Stimulated activated naive CD8-positive, alpha-beta T cell treated with anti-CD3 and anti-CD28 coated beads, Interleukin-15, amount 100 ng/mL, for 72 hours (primary cell): Measurements from ENCODE around the gene ADAMTS18.

ENCODE experiments used
- ATAC-seq: fragments of 150-1000 bp; cut with Tn5 transposase; 2 replicates; pipeline ENCODE4 v1.10.0; 2021; ENCODE audit warnings: mild to moderate bottlenecking, moderate library complexity
- DNase-seq, 2 donors: peaks; one replicate each; pipeline ENCODE4 v3.0.0; 2021 to 2022
- H3K27ac Mint-ChIP-seq, 2 donors: one replicate each; pipeline ENCODE4 v1.8.0; 2022; ENCODE audit warnings: mild to moderate bottlenecking in 2 of 2, mixed read lengths in 2 of 2, moderate library complexity in 2 of 2
- H3K27me3 Mint-ChIP-seq: one replicate; pipeline ENCODE4 v1.8.0; 2022; ENCODE audit warnings: mixed read lengths
- H3K4me1 Mint-ChIP-seq: one replicate; pipeline ENCODE4 v1.8.0; 2022; ENCODE audit warnings: mild to moderate bottlenecking, mixed read lengths
- H3K4me3 Mint-ChIP-seq, 2 donors: one replicate each; pipeline ENCODE4 v1.8.0; 2022; ENCODE audit warnings: mild to moderate bottlenecking in 2 of 2, mixed read lengths in 2 of 2, moderate library complexity in 1 of 2
- H3K9me3 Mint-ChIP-seq, 2 donors: one replicate each; pipeline ENCODE4 v1.8.0; 2022; ENCODE audit warnings: mixed read lengths in 2 of 2

ADAMTS18 gene

GRCh38 chr16:77330332-77331042, 104.3 kb downstream of the ADAMTS18 start:
- DNase-seq: peak in 1 of 2 donors; percentile 12
- peak overlapping the region in 1 of 2 donors; percentile 46 for H3K27ac Mint-ChIP-seq
- peak; percentile 81 for ATAC-seq
- peaks cover 10% of the 10 kb centered on the region for H3K27me3 Mint-ChIP-seq
- H3K4me3 Mint-ChIP-seq: peak overlapping the region in 1 of 2 donors; percentile 19
- H3K9me3 Mint-ChIP-seq: peaks cover 0 to 10% of the 10 kb centered on the region in 2 donors
- peaks cover 6% of the 10 kb centered on the region for H3K4me1 Mint-ChIP-seq

GRCh38 chr16:77328768-77329167, 106.1 kb downstream of the ADAMTS18 start:
- Mint-ChIP-seq H3K4me3 (no peak overlapping the region), H3K27ac (no peak overlapping the region), H3K4me1 (peaks cover 6% of the 10 kb centered on the region), H3K27me3 (peaks cover 15% of the 10 kb centered on the region), H3K9me3 (peaks cover 0 to 10% of the 10 kb centered on the region in 2 donors)
- DNase-seq (no peak), ATAC-seq (no peak)

- H3K27ac Mint-ChIP-seq: no peak overlapping the region
- peaks cover 17% of the 10 kb centered on the region for H3K27me3 Mint-ChIP-seq
- peaks cover 6% of the 10 kb centered on the region for H3K4me1 Mint-ChIP-seq
- peaks cover 0 to 10% of the 10 kb centered on the region in 2 donors for H3K9me3 Mint-ChIP-seq
- H3K4me3 Mint-ChIP-seq: no peak overlapping the region
- no peak for ATAC-seq
- no peak for DNase-seq
Observed at GRCh38 chr16:77328274-77328673, 106.6 kb downstream of the ADAMTS18 start.

- Mint-ChIP-seq H3K27ac (no peak overlapping the region), H3K27me3 (peaks cover 17% of the 10 kb centered on the region), H3K4me3 (no peak overlapping the region), H3K9me3 (peaks cover 0 to 10% of the 10 kb centered on the region in 2 donors), H3K4me1 (peaks cover 6% of the 10 kb centered on the region)
- ATAC-seq (peak; percentile 56), DNase-seq (no peak)
Observed at GRCh38 chr16:77327717-77328116, 107.1 kb downstream of the ADAMTS18 start.

GRCh38 chr16:77324729-77325128, 110.1 kb downstream of the ADAMTS18 start:
- peaks cover 14% of the 10 kb centered on the region for H3K27me3 Mint-ChIP-seq
- ATAC-seq (peak; percentile 54), DNase-seq (no peak)
- H3K9me3 Mint-ChIP-seq: peaks cover 0 to 10% of the 10 kb centered on the region in 2 donors
- H3K4me3 Mint-ChIP-seq: no peak overlapping the region
- H3K4me1 Mint-ChIP-seq: no peaks in the 10 kb centered on the region
- no peak overlapping the region for H3K27ac Mint-ChIP-seq

- peaks cover 0 to 10% of the 10 kb centered on the region in 2 donors for H3K9me3 Mint-ChIP-seq
- ATAC-seq (no peak), DNase-seq (no peak)
- H3K27ac Mint-ChIP-seq: no peak overlapping the region
- peaks cover 19% of the 10 kb centered on the region for H3K27me3 Mint-ChIP-seq
- no peak overlapping the region for H3K4me3 Mint-ChIP-seq
- no peaks in the 10 kb centered on the region for H3K4me1 Mint-ChIP-seq
Observed at GRCh38 chr16:77323695-77324094, 111.1 kb downstream of the ADAMTS18 start.

GRCh38 chr16:77322757-77323156, 112.1 kb downstream of the ADAMTS18 start:
- DNase-seq (no peak), ATAC-seq (no peak)
- no peak overlapping the region for H3K4me3 Mint-ChIP-seq
- H3K27ac Mint-ChIP-seq: no peak overlapping the region
- peaks cover 19% of the 10 kb centered on the region for H3K27me3 Mint-ChIP-seq
- H3K9me3 Mint-ChIP-seq: peaks cover 0 to 9% of the 10 kb centered on the region in 2 donors
- no peaks in the 10 kb centered on the region for H3K4me1 Mint-ChIP-seq

- H3K27ac Mint-ChIP-seq: no peak overlapping the region
- no peak for ATAC-seq
- peaks cover 18% of the 10 kb centered on the region for H3K27me3 Mint-ChIP-seq
- no peaks in the 10 kb centered on the region for H3K4me1 Mint-ChIP-seq
- H3K4me3 Mint-ChIP-seq: no peak overlapping the region
- no peaks in the 10 kb centered on the region for H3K9me3 Mint-ChIP-seq
- no peak for DNase-seq
Observed at GRCh38 chr16:77317059-77317458, 117.8 kb downstream of the ADAMTS18 start.

GRCh38 chr16:77310877-77311276, 124.0 kb downstream of the ADAMTS18 start:
- Mint-ChIP-seq H3K27me3 (peaks cover 7% of the 10 kb centered on the region), H3K9me3 (no peaks in the 10 kb centered on the region), H3K4me1 (peaks cover 13% of the 10 kb centered on the region), H3K27ac (no peak overlapping the region), H3K4me3 (no peak overlapping the region)
- DNase-seq (no peak), ATAC-seq (no peak)

- DNase-seq: peak in 1 of 2 donors; percentile 18
- peaks cover 13% of the 10 kb centered on the region for H3K4me1 Mint-ChIP-seq
- H3K4me3 Mint-ChIP-seq: peak overlapping the region in 1 of 2 donors; percentile 10
- H3K27me3 Mint-ChIP-seq: peaks cover 17% of the 10 kb centered on the region
- peak; percentile 95 for ATAC-seq
- H3K27ac Mint-ChIP-seq: peak overlapping the region in 1 of 2 donors; percentile 63
- no peaks in the 10 kb centered on the region for H3K9me3 Mint-ChIP-seq
Observed at GRCh38 chr16:77308163-77308561, 126.7 kb downstream of the ADAMTS18 start.

- DNase-seq (peak in 1 of 2 donors; percentile 50), ATAC-seq (peak; percentile 74)
- H3K4me3 Mint-ChIP-seq: peak overlapping the region; percentile 4 to 43
- peaks cover 13% of the 10 kb centered on the region for H3K4me1 Mint-ChIP-seq
- H3K27me3 Mint-ChIP-seq: peaks cover 23% of the 10 kb centered on the region
- peak overlapping the region; percentile 12 to 51 for H3K27ac Mint-ChIP-seq
- H3K9me3 Mint-ChIP-seq: no peaks in the 10 kb centered on the region
Observed at GRCh38 chr16:77307426-77308162, 127.2 kb downstream of the ADAMTS18 start.

- Mint-ChIP-seq H3K9me3 (no peaks in the 10 kb centered on the region), H3K27ac (no peak overlapping the region), H3K4me3 (no peak overlapping the region), H3K27me3 (peaks cover 30% of the 10 kb centered on the region), H3K4me1 (peaks cover 13% of the 10 kb centered on the region)
- ATAC-seq (no peak), DNase-seq (no peak)
Observed at GRCh38 chr16:77306075-77306474, 128.8 kb downstream of the ADAMTS18 start.

- Mint-ChIP-seq H3K4me3 (no peak overlapping the region), H3K27ac (no peak overlapping the region), H3K9me3 (no peaks in the 10 kb centered on the region), H3K27me3 (peaks cover 33% of the 10 kb centered on the region), H3K4me1 (peaks cover 13% of the 10 kb centered on the region)
- no peak for ATAC-seq
- DNase-seq: no peak
Observed at GRCh38 chr16:77304877-77305276, 130.0 kb downstream of the ADAMTS18 start.

GRCh38 chr16:77304134-77304533, 130.7 kb downstream of the ADAMTS18 start:
- H3K4me3 Mint-ChIP-seq: no peak overlapping the region
- DNase-seq (no peak), ATAC-seq (no peak)
- H3K27ac Mint-ChIP-seq: no peak overlapping the region
- H3K9me3 Mint-ChIP-seq: no peaks in the 10 kb centered on the region
- H3K4me1 Mint-ChIP-seq: peaks cover 13% of the 10 kb centered on the region
- H3K27me3 Mint-ChIP-seq: peaks cover 33% of the 10 kb centered on the region

- Mint-ChIP-seq H3K4me3 (no peak overlapping the region), H3K4me1 (peaks cover 5% of the 10 kb centered on the region), H3K9me3 (no peaks in the 10 kb centered on the region), H3K27ac (no peak overlapping the region), H3K27me3 (peaks cover 33% of the 10 kb centered on the region)
- no peak for ATAC-seq
- no peak for DNase-seq
Observed at GRCh38 chr16:77302674-77303073, 132.2 kb downstream of the ADAMTS18 start.

- Mint-ChIP-seq H3K9me3 (no peaks in the 10 kb centered on the region), H3K4me3 (no peak overlapping the region), H3K4me1 (peaks cover under 1% of the 10 kb centered on the region), H3K27me3 (peaks cover 33% of the 10 kb centered on the region), H3K27ac (no peak overlapping the region)
- ATAC-seq (no peak), DNase-seq (no peak)
Observed at GRCh38 chr16:77302249-77302648, 132.6 kb downstream of the ADAMTS18 start.
